ENCODE measurements around the gene AGPAT2.

Gene AGPAT2

GRCh38 chr9:136675477-136676296, 11.6 kb downstream of the AGPAT2 start:
- H3K4me1 Mint-ChIP-seq (ENCODE audit: low read depth in 2 of 2), result peaks cover 0 to 12% of the 10 kb centered on the region in 2 donors
- H3K9me3 Mint-ChIP-seq, result no peaks in the 10 kb centered on the region
- ATAC-seq (replicated peaks) (no peak), DNase-seq (no peak)
- H3K4me3 Mint-ChIP-seq, result no peak overlapping the region
- H3K36me3 Mint-ChIP-seq (ENCODE audit: insufficient read depth), result no peaks in the 10 kb centered on the region
- H3K27me3 Mint-ChIP-seq, result no peaks in the 10 kb centered on the region
- no peak overlapping the region for H3K27ac Mint-ChIP-seq

- DNase-seq (no peak), ATAC-seq (replicated peaks) (no peak)
- Mint-ChIP-seq H3K27me3 (peaks cover 0 to 3% of the 10 kb centered on the region in 2 donors), H3K4me3 (no peak overlapping the region), H3K36me3 (ENCODE audit: insufficient read depth) (no peaks in the 10 kb centered on the region), H3K4me1 (ENCODE audit: low read depth in 2 of 2) (peaks cover 0 to 11% of the 10 kb centered on the region in 2 donors), H3K27ac (peak overlapping the region in 1 of 2 donors; percentile 68), H3K9me3 (no peaks in the 10 kb centered on the region)
Observed at GRCh38 chr9:136674786-136675349, 12.4 kb downstream of the AGPAT2 start.

- ATAC-seq (replicated peaks) (no peak), DNase-seq (no peak)
- Mint-ChIP-seq H3K27me3 (peaks cover 0 to 10% of the 10 kb centered on the region in 2 donors), H3K9me3 (no peaks in the 10 kb centered on the region), H3K27ac (peak overlapping the region in 1 of 2 donors; percentile 68), H3K36me3 (ENCODE audit: insufficient read depth) (no peaks in the 10 kb centered on the region), H3K4me3 (no peak overlapping the region), H3K4me1 (ENCODE audit: low read depth in 2 of 2) (peaks cover 0 to 6% of the 10 kb centered on the region in 2 donors)
Observed at GRCh38 chr9:136673975-136674785, 13.1 kb downstream of the AGPAT2 start.

GRCh38 chr9:136673088-136673974, 13.9 kb downstream of the AGPAT2 start:
- no peaks in the 10 kb centered on the region for H3K36me3 Mint-ChIP-seq (ENCODE audit: insufficient read depth)
- no peak overlapping the region for H3K27ac Mint-ChIP-seq
- H3K9me3 Mint-ChIP-seq, result no peaks in the 10 kb centered on the region
- DNase-seq (no peak), ATAC-seq (replicated peaks) (no peak)
- no peak overlapping the region for H3K4me3 Mint-ChIP-seq
- peaks cover 0 to 7% of the 10 kb centered on the region in 2 donors for H3K4me1 Mint-ChIP-seq (ENCODE audit: low read depth in 2 of 2)
- H3K27me3 Mint-ChIP-seq, result peaks cover 0 to 19% of the 10 kb centered on the region in 2 donors

DNA sequence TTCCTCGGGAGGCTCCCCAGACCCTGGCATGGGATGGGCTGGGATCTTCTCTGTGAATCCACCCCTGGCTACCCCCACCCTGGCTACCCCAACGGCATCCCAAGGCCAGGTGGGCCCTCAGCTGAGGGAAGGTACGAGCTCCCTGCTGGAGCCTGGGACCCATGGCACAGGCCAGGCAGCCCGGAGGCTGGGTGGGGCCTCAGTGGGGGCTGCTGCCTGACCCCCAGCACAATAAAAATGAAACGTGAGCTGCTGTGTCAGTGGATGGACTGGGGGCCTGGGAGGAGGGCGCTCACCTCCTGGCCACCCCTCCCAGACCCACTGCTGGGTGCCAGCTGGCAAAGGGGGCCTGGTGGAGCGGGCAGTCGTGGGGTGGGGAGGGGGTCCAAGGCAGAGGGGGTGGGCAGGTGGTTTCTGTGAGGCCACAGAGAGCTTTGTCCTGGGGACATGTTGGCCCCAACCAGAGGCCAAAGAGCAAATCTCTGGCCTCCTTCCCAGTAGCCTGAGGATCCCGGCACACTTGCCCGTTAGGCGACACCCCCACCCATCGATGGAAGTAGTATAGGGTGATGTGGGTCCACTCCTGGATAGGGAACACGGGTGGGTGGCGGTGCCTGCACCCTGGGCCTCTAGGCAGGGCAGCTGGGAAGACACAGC, 14.7 kb downstream of the AGPAT2 start:
- no peak for ATAC-seq (replicated peaks)
- peaks cover 0 to 7% of the 10 kb centered on the region in 2 donors for H3K4me1 Mint-ChIP-seq (ENCODE audit: low read depth in 2 of 2)
- peaks cover 0 to 19% of the 10 kb centered on the region in 2 donors for H3K27me3 Mint-ChIP-seq
- H3K27ac Mint-ChIP-seq, result no peak overlapping the region
- DNase-seq, result no peak
- no peaks in the 10 kb centered on the region for H3K36me3 Mint-ChIP-seq (ENCODE audit: insufficient read depth)
- no peaks in the 10 kb centered on the region for H3K9me3 Mint-ChIP-seq
- H3K4me3 Mint-ChIP-seq, result no peak overlapping the region

- H3K36me3 Mint-ChIP-seq (ENCODE audit: insufficient read depth), result no peaks in the 10 kb centered on the region
- no peaks in the 10 kb centered on the region for H3K9me3 Mint-ChIP-seq
- DNase-seq (peak; percentile 45 to 51 (median 51)), ATAC-seq (replicated peaks) (peak; percentile 71)
- H3K27ac Mint-ChIP-seq, result no peak overlapping the region
- no peak overlapping the region for H3K4me3 Mint-ChIP-seq
- peaks cover 0 to 7% of the 10 kb centered on the region in 2 donors for H3K4me1 Mint-ChIP-seq (ENCODE audit: low read depth in 2 of 2)
- peaks cover 0 to 19% of the 10 kb centered on the region in 2 donors for H3K27me3 Mint-ChIP-seq
Observed at GRCh38 chr9:136671646-136672430, 15.4 kb downstream of the AGPAT2 start.

GRCh38 chr9:136671254-136671614, 16.0 kb downstream of the AGPAT2 start:
- H3K4me3 Mint-ChIP-seq, result no peak overlapping the region
- ATAC-seq (replicated peaks) (no peak), DNase-seq (no peak)
- H3K27ac Mint-ChIP-seq, result no peak overlapping the region
- peaks cover 0 to 19% of the 10 kb centered on the region in 2 donors for H3K27me3 Mint-ChIP-seq
- peaks cover 0 to 11% of the 10 kb centered on the region in 2 donors for H3K4me1 Mint-ChIP-seq (ENCODE audit: low read depth in 2 of 2)
- H3K9me3 Mint-ChIP-seq, result no peaks in the 10 kb centered on the region
- H3K36me3 Mint-ChIP-seq (ENCODE audit: insufficient read depth), result no peaks in the 10 kb centered on the region

- peaks cover 0 to 11% of the 10 kb centered on the region in 2 donors for H3K4me1 Mint-ChIP-seq (ENCODE audit: low read depth in 2 of 2)
- no peak overlapping the region for H3K4me3 Mint-ChIP-seq
- DNase-seq (no peak), ATAC-seq (replicated peaks) (no peak)
- H3K27me3 Mint-ChIP-seq, result peaks cover 0 to 19% of the 10 kb centered on the region in 2 donors
- no peaks in the 10 kb centered on the region for H3K36me3 Mint-ChIP-seq (ENCODE audit: insufficient read depth)
- no peaks in the 10 kb centered on the region for H3K9me3 Mint-ChIP-seq
- no peak overlapping the region for H3K27ac Mint-ChIP-seq
Observed at GRCh38 chr9:136670576-136671253, 16.5 kb downstream of the AGPAT2 start.

- no peaks in the 10 kb centered on the region for H3K36me3 Mint-ChIP-seq (ENCODE audit: insufficient read depth)
- peaks cover 0 to 14% of the 10 kb centered on the region in 2 donors for H3K4me1 Mint-ChIP-seq (ENCODE audit: low read depth in 2 of 2)
- ATAC-seq (replicated peaks) (no peak), DNase-seq (no peak)
- no peak overlapping the region for H3K4me3 Mint-ChIP-seq
- H3K27me3 Mint-ChIP-seq, result peaks cover 3 to 24% of the 10 kb centered on the region in 2 donors
- no peaks in the 10 kb centered on the region for H3K9me3 Mint-ChIP-seq
- H3K27ac Mint-ChIP-seq, result no peak overlapping the region
Observed at GRCh38 chr9:136669791-136670464, 17.3 kb downstream of the AGPAT2 start.

GRCh38 chr9:136668983-136669790, 18.1 kb downstream of the AGPAT2 start:
- DNase-seq (no peak), ATAC-seq (replicated peaks) (no peak)
- no peaks in the 10 kb centered on the region for H3K9me3 Mint-ChIP-seq
- H3K4me1 Mint-ChIP-seq (ENCODE audit: low read depth in 2 of 2), result peaks cover 0 to 17% of the 10 kb centered on the region in 2 donors
- no peak overlapping the region for H3K4me3 Mint-ChIP-seq
- no peak overlapping the region for H3K27ac Mint-ChIP-seq
- no peaks in the 10 kb centered on the region for H3K36me3 Mint-ChIP-seq (ENCODE audit: insufficient read depth)
- peaks cover 11 to 32% of the 10 kb centered on the region in 2 donors for H3K27me3 Mint-ChIP-seq
